Endothelial cell of umbilical vein (primary cell): ENCODE measurements around the gene TTR. TPM values are rescaled to one million over a fixed set of nuclear protein-coding genes. Genes with fewer than 3 reads are reported as not detected.

Experiments used
- BruUV-seq: library from RNA; stranded (reverse); fragments of 400-500 nt; replicated peaks from 2 replicates; lab custom pipeline; 2021; lab: Mats Ljungman, UMichigan
- CTCF ChIA-PET: fragments of 300-600, 350-600 bp; sonication (Branson Sonifier 250); formaldehyde crosslinking; loops from one replicate; lab custom pipeline; 2021; ENCODE audit warnings: antibody characterized with exemption, inconsistent platforms; lab: Charles Lee
- POLR2A ChIA-PET: fragments of 300-600, 350-600 bp; sonication (Branson Sonifier 250); formaldehyde crosslinking; loops from one replicate; lab custom pipeline; 2021; ENCODE audit warnings: antibody characterized with exemption, inconsistent platforms; lab: Charles Lee
- DNase-seq: peaks from one replicate; pipeline ENCODE4 v3.0.0-alpha.2; 2011; ENCODE audit warnings: low read depth, low spot score
- FAIRE-seq: peaks from 2 replicates; lab custom pipeline; 2011; peaks lifted over from hg19 to GRCh38; lab: Jason Lieb, UNC
- H2AFZ ChIP-seq: 2 replicates; pipeline ENCODE4 v1.6.0; 2012; ENCODE audit warnings: low read depth, low read length, control low read depth, inconsistent platforms
- H3K27ac ChIP-seq: 2 replicates; pipeline ENCODE4 v1.5.1; 2011; ENCODE audit warnings: low read depth, mild to moderate bottlenecking, control low read depth, low read length, moderate library complexity; ENCODE audit not compliant: insufficient read depth
- H3K27me3 ChIP-seq, 2 experiments: 2 replicates each; pipeline versions ENCODE4 v1.6.0 to v1.6.1; 2011; ENCODE audit warnings: low read length in 2 of 2, mixed read lengths in 1 of 2; ENCODE audit not compliant: control insufficient read depth in 2 of 2, insufficient read depth in 2 of 2
- H3K36me3 ChIP-seq, 2 experiments: 2 replicates in 1 of 2; 3 replicates in 1 of 2; pipeline ENCODE4 v1.5.1; 2011; ENCODE audit warnings: low read length in 2 of 2, mild to moderate bottlenecking in 1 of 2, moderate library complexity in 1 of 2; ENCODE audit not compliant: control insufficient read depth in 2 of 2, insufficient read depth in 2 of 2; ENCODE audit errors: extremely low read depth in 1 of 2
- H3K4me1 ChIP-seq: 3 replicates; pipeline ENCODE4 v1.5.1; 2011; ENCODE audit warnings: mild to moderate bottlenecking, low read length; ENCODE audit not compliant: control insufficient read depth, insufficient read depth; ENCODE audit errors: extremely low read depth
- H3K4me2 ChIP-seq: 2 replicates; pipeline ENCODE4 v1.6.1; 2011; ENCODE audit warnings: low read length, control low read depth, mixed read lengths; ENCODE audit not compliant: insufficient read depth
- H3K4me3 ChIP-seq, 3 experiments: fragments of 200-600 bp in 1 of 3; sonication (generic), shearing (Covaris generic) in 1 of 3; replicated peaks in 1 of 3; 2 replicates each; pipeline ENCODE4 v1.5.1; 2011 to 2016; ENCODE audit warnings: control low read depth in 3 of 3, low read length in 3 of 3, mild to moderate bottlenecking in 2 of 3, inconsistent platforms in 1 of 3, low read depth in 1 of 3, moderate library complexity in 1 of 3; ENCODE audit not compliant: insufficient read depth in 1 of 3
- H3K79me2 ChIP-seq: 2 replicates; pipeline ENCODE4 v1.6.0; 2012; ENCODE audit warnings: low read length, inconsistent platforms; ENCODE audit not compliant: control insufficient read depth, insufficient read depth
- H3K9ac ChIP-seq: replicated peaks from 2 replicates; pipeline ENCODE3; 2011; ENCODE audit warnings: low read length, control low read depth; ENCODE audit not compliant: insufficient read depth; ENCODE audit errors: extremely low read depth
- H3K9me1 ChIP-seq: replicated peaks from 3 replicates; pipeline ENCODE4 v1.6.0; 2011; ENCODE audit warnings: mild to moderate bottlenecking, low read length; ENCODE audit not compliant: control insufficient read depth, insufficient read depth; ENCODE audit errors: extremely low read depth
- H3K9me3 ChIP-seq: replicated peaks from 2 replicates; pipeline ENCODE4 v1.5.1; 2012; ENCODE audit warnings: low read length, inconsistent platforms; ENCODE audit not compliant: control insufficient read depth, insufficient read depth
- H4K20me1 ChIP-seq: replicated peaks from 2 replicates; pipeline ENCODE3; 2011; ENCODE audit warnings: mild to moderate bottlenecking, low read length; ENCODE audit not compliant: control insufficient read depth, insufficient read depth; ENCODE audit errors: extremely low read depth
- CTCF ChIP-seq, 2 donors: IDR thresholded peaks; 1 replicate in 1 of 2; 2 replicates in 1 of 2; pipeline ENCODE4 v1.5.1; 2011; ENCODE audit warnings: low read length in 2 of 2, mild to moderate bottlenecking in 2 of 2, moderate library complexity in 2 of 2, control low read depth in 1 of 2, inconsistent platforms in 1 of 2, low read depth in 1 of 2; ENCODE audit not compliant: insufficient read depth in 1 of 2; ENCODE audit errors: extremely low read depth in 1 of 2
- EZH2 ChIP-seq: IDR thresholded peaks from 2 replicates; pipeline ENCODE4 v1.6.1; 2012; ENCODE audit warnings: borderline replicate concordance, low read depth, mild to moderate bottlenecking, moderate library complexity, low read length, inconsistent platforms; ENCODE audit not compliant: severe bottlenecking
- FOS ChIP-seq: IDR thresholded peaks from 2 replicates; pipeline ENCODE4 v1.6.1; 2011; ENCODE audit warnings: mild to moderate bottlenecking, low read length, moderate library complexity, borderline replicate concordance; ENCODE audit not compliant: insufficient read depth
- GATA2 ChIP-seq: IDR thresholded peaks from 2 replicates; pipeline ENCODE4 v1.7.0; 2011; ENCODE audit warnings: low read depth, mild to moderate bottlenecking, moderate library complexity, mixed read lengths, low read length; ENCODE audit not compliant: insufficient read length, insufficient read depth
- JUN ChIP-seq: IDR thresholded peaks from 2 replicates; pipeline ENCODE4 v1.6.1; 2011; ENCODE audit warnings: borderline replicate concordance, low read depth; ENCODE audit not compliant: insufficient read length, insufficient read depth
- MAX ChIP-seq: IDR thresholded peaks from 2 replicates; pipeline ENCODE4 v1.6.1; 2011; ENCODE audit not compliant: insufficient read depth, insufficient read length
- MYC ChIP-seq: IDR thresholded peaks from one replicate; pipeline ENCODE4 v1.6.1; 2011; ENCODE audit warnings: mild to moderate bottlenecking, low read depth, low read length
- POLR2A ChIP-seq: IDR thresholded peaks from 2 replicates; pipeline ENCODE4 v1.6.1; 2012; ENCODE audit warnings: low read depth, mild to moderate bottlenecking, control low read depth, low read length
- POLR2AphosphoS5 ChIP-seq: IDR thresholded peaks from 2 replicates; pipeline ENCODE4 v1.6.1; 2012; ENCODE audit warnings: low read depth, mild to moderate bottlenecking, control low read depth, low read length, moderate library complexity; ENCODE audit not compliant: insufficient read depth
- dilution Hi-C: fragments of 300-500 bp; cut with MboI; formaldehyde crosslinking; loops from one replicate; pipeline ENCODE4 v1.15.0; 2019; ENCODE audit warnings: low sequenced_read_pairs; ENCODE audit not compliant: extremely low pct_ligation_motif_present
- intact Hi-C: fragments of 100-400 bp; cut with micrococcal nuclease; formaldehyde crosslinking; loops from one replicate; pipeline ENCODE4 v1.10.0; 2022
- polyA plus RNA-seq, 4 experiments: library from polyadenylated mRNA; depleted of rRNA in 3 of 4; stranded (reverse) in 3 of 4; unstranded in 1 of 4; fragments of >200 nt; gene quantifications; 2 replicates each; pipeline versions ENCODE4 v1.2.1 to v1.2.3, GENCODE V29; 2011 to 2012; ENCODE audit warnings: missing spikeins in 1 of 4
- total RNA-seq: library from RNA; stranded (reverse); gene quantifications from 2 replicates; pipeline ENCODE4 v1.2.3, GENCODE V29; 2021

TTR gene
- total and polyA plus RNA-seq, 2 donors (not counting 3 experiments of a cell fraction or from before 2014, with no cell fraction given): not detected

GRCh38 chr18:31607384-31607783 lies 15.7 kb downstream of the TTR start:
- H3K27ac ChIP-seq: no peak overlapping the region
- ChIA-PET POLR2A (no interaction called here), CTCF (no interaction called here)
- no peaks in the 10 kb centered on the region for H3K9me1 ChIP-seq
- H3K4me1 ChIP-seq: no peaks in the 10 kb centered on the region
- no peaks in the 10 kb centered on the region for H3K79me2 ChIP-seq
- H3K36me3 ChIP-seq: no peaks in the 10 kb centered on the region
- no peak overlapping the region for H3K4me2 ChIP-seq
- no peaks in the 10 kb centered on the region for H3K9me3 ChIP-seq
- H2AFZ ChIP-seq: no peak overlapping the region
- no peaks in the 10 kb centered on the region for H4K20me1 ChIP-seq
- H3K27me3 ChIP-seq: peaks cover 7% of the 10 kb centered on the region in 2 experiments
- dilution Hi-C loops (no loop called here), intact Hi-C loops (no loop called here)
- no peak overlapping the region for H3K4me3 ChIP-seq
- no peak for TF ChIP-seq FOS
- no peak for TF ChIP-seq JUN
- TF ChIP-seq POLR2AphosphoS5: no peak
- TF ChIP-seq MYC: no peak
- no peak for TF ChIP-seq MAX
- FAIRE-seq: no peak
- no peak for DNase-seq
- BruUV-seq: no TSS peak
- H3K9ac ChIP-seq: no peak overlapping the region

- Histone ChIP-seq H4K20me1 (no peaks in the 10 kb centered on the region), H3K27me3 (peaks cover 7 to 9% of the 10 kb centered on the region in 2 experiments), H3K79me2 (no peaks in the 10 kb centered on the region), H3K4me1 (no peaks in the 10 kb centered on the region), H2AFZ (no peak overlapping the region), H3K27ac (no peak overlapping the region), H3K9me1 (no peaks in the 10 kb centered on the region), H3K4me2 (no peak overlapping the region), H3K9me3 (no peaks in the 10 kb centered on the region), H3K36me3 (no peaks in the 10 kb centered on the region), H3K9ac (no peak overlapping the region), H3K4me3 (no peak overlapping the region)
- TF ChIP-seq GATA2 (no peak), MAX (no peak), FOS (no peak), POLR2AphosphoS5 (no peak), JUN (no peak), POLR2A (no peak), CTCF (IDR thresholded peaks at IDR 0.05; ENCODE audit: extremely low read depth in 1 of 2, insufficient read depth in 1 of 2, low read depth in 1 of 2, low read length in 2 of 2) (no peak), MYC (no peak), EZH2 (no peak)
- CTCF ChIA-PET: interaction anchor here (0.9 to 3.8 kb wide), 10 partner anchors 21 to 114 kb away, joined by 3 to 46 read pairs (median 7); partner anchors contain the start of gene B4GALT6
- DNase-seq (no peak), FAIRE-seq (no peak)
- dilution Hi-C loops (no loop called here), intact Hi-C loops (loop anchor here (5.0 kb wide), 1 partner anchor 77 kb away; no protein-coding TSS in a partner anchor)
- POLR2A ChIA-PET: no interaction called here
- no TSS peak for BruUV-seq
These were observed 18.2 kb downstream of the TTR start for GRCh38 chr18:31609886-31610285.
